Uterus (tissue), 2 donors: ENCODE measurements around the gene CNST.

Source experiments
- POLR2A ChIP-seq, 2 donors: fragments of 450-650 bp; IDR thresholded peaks; one replicate each; pipeline ENCODE4 v1.6.1; 2016; ENCODE audit warnings: antibody characterized with exemption in 2 of 2, mild to moderate bottlenecking in 1 of 2, moderate library complexity in 1 of 2
- TF ChIP-seq, protein P1 (sequence below), 4 experiments: fragments of 200-600 bp in 2 of 4; fragments of 450-650 bp in 2 of 4; sonication (generic) in 2 of 4; IDR thresholded peaks; one replicate each; pipeline ENCODE4 v1.5.1; 2016 to 2019; ENCODE audit warnings: antibody characterized with exemption in 4 of 4, mild to moderate bottlenecking in 2 of 4, moderate library complexity in 1 of 4

DNA sequence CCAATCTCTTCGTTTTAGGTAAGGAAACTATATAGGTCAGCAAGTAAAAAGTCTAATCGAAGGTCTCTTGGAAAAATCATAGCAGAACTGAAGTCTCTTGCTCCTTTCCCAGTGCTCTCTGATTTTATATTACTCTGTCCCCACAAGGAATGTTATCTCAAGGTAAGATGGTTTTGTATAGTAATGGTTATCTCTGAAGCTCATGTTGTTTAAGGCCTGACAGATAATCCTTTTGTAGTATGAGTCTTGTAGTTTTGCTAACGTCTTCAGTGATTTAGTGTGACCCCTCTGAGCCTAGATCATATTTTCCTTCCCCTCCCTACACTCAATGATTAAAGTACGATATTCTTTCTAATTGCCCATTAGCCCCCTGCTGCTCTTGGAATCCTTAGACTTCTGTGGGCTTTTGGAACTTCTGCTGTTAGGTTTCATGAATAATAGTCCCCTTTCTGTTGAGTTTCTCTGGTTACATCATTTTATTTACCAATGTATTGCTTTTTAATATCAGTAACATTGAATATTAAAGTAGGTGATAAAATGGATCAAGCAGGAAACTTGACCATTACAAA lies 52.1 kb downstream of the CNST start:
- no peak for TF ChIP-seq POLR2A (IDR thresholded peaks at IDR 0.05)
- TF ChIP-seq, protein P1, sequence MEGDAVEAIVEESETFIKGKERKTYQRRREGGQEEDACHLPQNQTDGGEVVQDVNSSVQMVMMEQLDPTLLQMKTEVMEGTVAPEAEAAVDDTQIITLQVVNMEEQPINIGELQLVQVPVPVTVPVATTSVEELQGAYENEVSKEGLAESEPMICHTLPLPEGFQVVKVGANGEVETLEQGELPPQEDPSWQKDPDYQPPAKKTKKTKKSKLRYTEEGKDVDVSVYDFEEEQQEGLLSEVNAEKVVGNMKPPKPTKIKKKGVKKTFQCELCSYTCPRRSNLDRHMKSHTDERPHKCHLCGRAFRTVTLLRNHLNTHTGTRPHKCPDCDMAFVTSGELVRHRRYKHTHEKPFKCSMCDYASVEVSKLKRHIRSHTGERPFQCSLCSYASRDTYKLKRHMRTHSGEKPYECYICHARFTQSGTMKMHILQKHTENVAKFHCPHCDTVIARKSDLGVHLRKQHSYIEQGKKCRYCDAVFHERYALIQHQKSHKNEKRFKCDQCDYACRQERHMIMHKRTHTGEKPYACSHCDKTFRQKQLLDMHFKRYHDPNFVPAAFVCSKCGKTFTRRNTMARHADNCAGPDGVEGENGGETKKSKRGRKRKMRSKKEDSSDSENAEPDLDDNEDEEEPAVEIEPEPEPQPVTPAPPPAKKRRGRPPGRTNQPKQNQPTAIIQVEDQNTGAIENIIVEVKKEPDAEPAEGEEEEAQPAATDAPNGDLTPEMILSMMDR (IDR thresholded peaks at IDR 0.05), result no peak
